Endothelial cell of umbilical vein (primary cell): ENCODE measurements around the gene ICE1. TPM values are rescaled to one million over a fixed set of nuclear protein-coding genes. Genes with fewer than 3 reads are reported as not detected.

ENCODE experiments used
- BruUV-seq: library from RNA; stranded (reverse); fragments of 400-500 nt; replicated peaks from 2 replicates; lab custom pipeline; 2021; lab: Mats Ljungman, UMichigan
- CTCF ChIA-PET: fragments of 300-600, 350-600 bp; sonication (Branson Sonifier 250); formaldehyde crosslinking; loops from one replicate; lab custom pipeline; 2021; ENCODE audit warnings: antibody characterized with exemption, inconsistent platforms; lab: Charles Lee
- POLR2A ChIA-PET: fragments of 300-600, 350-600 bp; sonication (Branson Sonifier 250); formaldehyde crosslinking; loops from one replicate; lab custom pipeline; 2021; ENCODE audit warnings: antibody characterized with exemption, inconsistent platforms; lab: Charles Lee
- DNase-seq: peaks from one replicate; pipeline ENCODE4 v3.0.0-alpha.2; 2011; ENCODE audit warnings: low read depth, low spot score
- FAIRE-seq: peaks from 2 replicates; lab custom pipeline; 2011; peaks lifted over from hg19 to GRCh38; lab: Jason Lieb, UNC
- H2AFZ ChIP-seq: 2 replicates; pipeline ENCODE4 v1.6.0; 2012; ENCODE audit warnings: low read depth, low read length, control low read depth, inconsistent platforms
- H3K27ac ChIP-seq: 2 replicates; pipeline ENCODE4 v1.5.1; 2011; ENCODE audit warnings: low read depth, mild to moderate bottlenecking, control low read depth, low read length, moderate library complexity; ENCODE audit not compliant: insufficient read depth
- H3K27me3 ChIP-seq, 2 experiments: 2 replicates each; pipeline versions ENCODE4 v1.6.0 to v1.6.1; 2011; ENCODE audit warnings: low read length in 2 of 2, mixed read lengths in 1 of 2; ENCODE audit not compliant: control insufficient read depth in 2 of 2, insufficient read depth in 2 of 2
- H3K36me3 ChIP-seq, 2 experiments: 2 replicates in 1 of 2; 3 replicates in 1 of 2; pipeline ENCODE4 v1.5.1; 2011; ENCODE audit warnings: low read length in 2 of 2, mild to moderate bottlenecking in 1 of 2, moderate library complexity in 1 of 2; ENCODE audit not compliant: control insufficient read depth in 2 of 2, insufficient read depth in 2 of 2; ENCODE audit errors: extremely low read depth in 1 of 2
- H3K4me1 ChIP-seq: 3 replicates; pipeline ENCODE4 v1.5.1; 2011; ENCODE audit warnings: mild to moderate bottlenecking, low read length; ENCODE audit not compliant: control insufficient read depth, insufficient read depth; ENCODE audit errors: extremely low read depth
- H3K4me2 ChIP-seq: 2 replicates; pipeline ENCODE4 v1.6.1; 2011; ENCODE audit warnings: low read length, control low read depth, mixed read lengths; ENCODE audit not compliant: insufficient read depth
- H3K4me3 ChIP-seq, 3 experiments: fragments of 200-600 bp in 1 of 3; sonication (generic), shearing (Covaris generic) in 1 of 3; replicated peaks in 1 of 3; 2 replicates each; pipeline ENCODE4 v1.5.1; 2011 to 2016; ENCODE audit warnings: control low read depth in 3 of 3, low read length in 3 of 3, mild to moderate bottlenecking in 2 of 3, inconsistent platforms in 1 of 3, low read depth in 1 of 3, moderate library complexity in 1 of 3; ENCODE audit not compliant: insufficient read depth in 1 of 3
- H3K79me2 ChIP-seq: 2 replicates; pipeline ENCODE4 v1.6.0; 2012; ENCODE audit warnings: low read length, inconsistent platforms; ENCODE audit not compliant: control insufficient read depth, insufficient read depth
- H3K9ac ChIP-seq: replicated peaks from 2 replicates; pipeline ENCODE3; 2011; ENCODE audit warnings: low read length, control low read depth; ENCODE audit not compliant: insufficient read depth; ENCODE audit errors: extremely low read depth
- H3K9me1 ChIP-seq: replicated peaks from 3 replicates; pipeline ENCODE4 v1.6.0; 2011; ENCODE audit warnings: mild to moderate bottlenecking, low read length; ENCODE audit not compliant: control insufficient read depth, insufficient read depth; ENCODE audit errors: extremely low read depth
- H3K9me3 ChIP-seq: replicated peaks from 2 replicates; pipeline ENCODE4 v1.5.1; 2012; ENCODE audit warnings: low read length, inconsistent platforms; ENCODE audit not compliant: control insufficient read depth, insufficient read depth
- H4K20me1 ChIP-seq: replicated peaks from 2 replicates; pipeline ENCODE3; 2011; ENCODE audit warnings: mild to moderate bottlenecking, low read length; ENCODE audit not compliant: control insufficient read depth, insufficient read depth; ENCODE audit errors: extremely low read depth
- CTCF ChIP-seq, 2 donors: IDR thresholded peaks; 1 replicate in 1 of 2; 2 replicates in 1 of 2; pipeline ENCODE4 v1.5.1; 2011; ENCODE audit warnings: low read length in 2 of 2, mild to moderate bottlenecking in 2 of 2, moderate library complexity in 2 of 2, control low read depth in 1 of 2, inconsistent platforms in 1 of 2, low read depth in 1 of 2; ENCODE audit not compliant: insufficient read depth in 1 of 2; ENCODE audit errors: extremely low read depth in 1 of 2
- EZH2 ChIP-seq: IDR thresholded peaks from 2 replicates; pipeline ENCODE4 v1.6.1; 2012; ENCODE audit warnings: borderline replicate concordance, low read depth, mild to moderate bottlenecking, moderate library complexity, low read length, inconsistent platforms; ENCODE audit not compliant: severe bottlenecking
- FOS ChIP-seq: IDR thresholded peaks from 2 replicates; pipeline ENCODE4 v1.6.1; 2011; ENCODE audit warnings: mild to moderate bottlenecking, low read length, moderate library complexity, borderline replicate concordance; ENCODE audit not compliant: insufficient read depth
- GATA2 ChIP-seq: IDR thresholded peaks from 2 replicates; pipeline ENCODE4 v1.7.0; 2011; ENCODE audit warnings: low read depth, mild to moderate bottlenecking, moderate library complexity, mixed read lengths, low read length; ENCODE audit not compliant: insufficient read length, insufficient read depth
- JUN ChIP-seq: IDR thresholded peaks from 2 replicates; pipeline ENCODE4 v1.6.1; 2011; ENCODE audit warnings: borderline replicate concordance, low read depth; ENCODE audit not compliant: insufficient read length, insufficient read depth
- MAX ChIP-seq: IDR thresholded peaks from 2 replicates; pipeline ENCODE4 v1.6.1; 2011; ENCODE audit not compliant: insufficient read depth, insufficient read length
- MYC ChIP-seq: IDR thresholded peaks from one replicate; pipeline ENCODE4 v1.6.1; 2011; ENCODE audit warnings: mild to moderate bottlenecking, low read depth, low read length
- POLR2A ChIP-seq: IDR thresholded peaks from 2 replicates; pipeline ENCODE4 v1.6.1; 2012; ENCODE audit warnings: low read depth, mild to moderate bottlenecking, control low read depth, low read length
- POLR2AphosphoS5 ChIP-seq: IDR thresholded peaks from 2 replicates; pipeline ENCODE4 v1.6.1; 2012; ENCODE audit warnings: low read depth, mild to moderate bottlenecking, control low read depth, low read length, moderate library complexity; ENCODE audit not compliant: insufficient read depth
- dilution Hi-C: fragments of 300-500 bp; cut with MboI; formaldehyde crosslinking; loops from one replicate; pipeline ENCODE4 v1.15.0; 2019; ENCODE audit warnings: low sequenced_read_pairs; ENCODE audit not compliant: extremely low pct_ligation_motif_present
- intact Hi-C: fragments of 100-400 bp; cut with micrococcal nuclease; formaldehyde crosslinking; loops from one replicate; pipeline ENCODE4 v1.10.0; 2022
- polyA plus RNA-seq, 4 experiments: library from polyadenylated mRNA; depleted of rRNA in 3 of 4; stranded (reverse) in 3 of 4; unstranded in 1 of 4; fragments of >200 nt; gene quantifications; 2 replicates each; pipeline versions ENCODE4 v1.2.1 to v1.2.3, GENCODE V29; 2011 to 2012; ENCODE audit warnings: missing spikeins in 1 of 4
- total RNA-seq: library from RNA; stranded (reverse); gene quantifications from 2 replicates; pipeline ENCODE4 v1.2.3, GENCODE V29; 2021

Gene ICE1
- total and polyA plus RNA-seq, 2 donors (not counting 3 experiments of a cell fraction or from before 2014, with no cell fraction given): 8.8 to 29.1 TPM

GRCh38 chr5:5387192-5387591 lies 35.3 kb upstream of the ICE1 start:
- no peaks in the 10 kb centered on the region for H3K4me1 ChIP-seq
- dilution Hi-C loops: no loop called here
- DNase-seq (peak; percentile 8), FAIRE-seq (no peak)
- no peaks in the 10 kb centered on the region for H3K79me2 ChIP-seq
- H3K9ac ChIP-seq: no peak overlapping the region
- no TSS peak for BruUV-seq
- H3K9me1 ChIP-seq: no peaks in the 10 kb centered on the region
- no peaks in the 10 kb centered on the region for H3K9me3 ChIP-seq
- no peak overlapping the region for H3K4me2 ChIP-seq
- H2AFZ ChIP-seq: no peak overlapping the region
- H4K20me1 ChIP-seq: no peaks in the 10 kb centered on the region
- TF ChIP-seq MAX (no peak), EZH2 (no peak), CTCF (IDR thresholded peaks at IDR 0.05; ENCODE audit: extremely low read depth in 1 of 2, insufficient read depth in 1 of 2, low read depth in 1 of 2, low read length in 2 of 2) (no peak), POLR2AphosphoS5 (no peak), MYC (no peak), JUN (no peak), GATA2 (no peak), FOS (no peak), POLR2A (no peak)
- no peaks in the 10 kb centered on the region for H3K36me3 ChIP-seq
- H3K27me3 ChIP-seq: no peaks in the 10 kb centered on the region
- no peak overlapping the region for H3K4me3 ChIP-seq
- POLR2A ChIA-PET: no interaction called here
- intact Hi-C loops: no loop called here
- CTCF ChIA-PET: no interaction called here
- no peak overlapping the region for H3K27ac ChIP-seq
